Ascending aorta (tissue), 2 donors: ENCODE measurements around the gene IGLL5. TPM values are rescaled to one million over a fixed set of nuclear protein-coding genes. Genes with fewer than 3 reads are reported as not detected.

Experiments
- DNase-seq, 2 donors: peaks; one replicate each; pipeline ENCODE4 v3.0.0-alpha.2; 2019; ENCODE audit warnings: low spot score in 2 of 2
- H3K27ac ChIP-seq, 2 donors: fragments of 200-600 bp; sonication (generic); one replicate each; pipeline ENCODE4 v1.5.1; 2016 to 2017; ENCODE audit warnings: mild to moderate bottlenecking in 1 of 2
- H3K27me3 ChIP-seq: fragments of 200-600 bp; sonication (generic); one replicate; pipeline ENCODE4 v1.5.1; 2017
- H3K36me3 ChIP-seq, 2 donors: fragments of 200-600 bp; sonication (generic); one replicate each; pipeline ENCODE4 v1.5.1; 2016
- H3K4me1 ChIP-seq, 2 donors: fragments of 200-600 bp; sonication (generic); one replicate each; pipeline ENCODE4 v1.5.1; 2016 to 2017; ENCODE audit warnings: mild to moderate bottlenecking in 1 of 2
- H3K4me3 ChIP-seq, 2 donors: fragments of 200-600 bp; sonication (generic); one replicate each; pipeline ENCODE4 v1.5.1; 2016 to 2017; ENCODE audit warnings: mild to moderate bottlenecking in 1 of 2
- H3K9me3 ChIP-seq, 2 donors: fragments of 200-600 bp; sonication (generic); one replicate each; pipeline ENCODE4 v1.5.1; 2016
- CTCF ChIP-seq, 3 experiments: fragments of 200-600 bp in 2 of 3; fragments of 450-650 bp in 1 of 3; sonication (generic) in 2 of 3; IDR thresholded peaks; one replicate each; pipeline ENCODE4 v1.5.1; 2016 to 2019; ENCODE audit warnings: antibody characterized with exemption in 3 of 3, mild to moderate bottlenecking in 1 of 3, moderate library complexity in 1 of 3
- intact Hi-C: fragments of 100-400 bp; cut with DNase I; formaldehyde crosslinking; loops from one replicate; pipeline ENCODE4 v1.15.1; 2023
- total RNA-seq: library from RNA; depleted of rRNA; stranded (reverse); fragments of >200 nt; gene quantifications from one replicate; pipeline ENCODE4 v1.1.0, GENCODE V29; 2016

Gene IGLL5
- total RNA-seq, 1 donor from 2014 or later, result 2.3 TPM

- no peak for DNase-seq
- no peak overlapping the region for H3K4me3 ChIP-seq
- no peaks in the 10 kb centered on the region for H3K9me3 ChIP-seq
- no peaks in the 10 kb centered on the region for H3K4me1 ChIP-seq
- no peak for TF ChIP-seq CTCF (IDR thresholded peaks at IDR 0.05)
- no peak overlapping the region for H3K27ac ChIP-seq
- no peaks in the 10 kb centered on the region for H3K27me3 ChIP-seq
- intact Hi-C loops, result no loop called here
- no peaks in the 10 kb centered on the region for H3K36me3 ChIP-seq
Measured at GRCh38 chr22:22892096-22893052, 4.8 kb downstream of the IGLL5 start.

- intact Hi-C loops, result no loop called here
- no peak for DNase-seq
- no peaks in the 10 kb centered on the region for H3K36me3 ChIP-seq
Measured at GRCh38 chr22:22893077-22893805, 5.6 kb downstream of the IGLL5 start.

GRCh38 chr22:22893891-22894739 is 6.5 kb downstream of the IGLL5 start:
- intact Hi-C loops, result no loop called here
- Histone ChIP-seq H3K27ac (no peak overlapping the region), H3K27me3 (no peaks in the 10 kb centered on the region), H3K4me1 (no peaks in the 10 kb centered on the region), H3K4me3 (no peak overlapping the region), H3K36me3 (no peaks in the 10 kb centered on the region), H3K9me3 (no peaks in the 10 kb centered on the region)
- TF ChIP-seq CTCF (IDR thresholded peaks at IDR 0.05), result no peak
- DNase-seq, result no peak

More at GRCh38 chr22:22893077-22893805, 5.6 kb downstream of the IGLL5 start:
- H3K4me3 ChIP-seq, result no peak overlapping the region
- H3K9me3 ChIP-seq, result no peaks in the 10 kb centered on the region
- no peaks in the 10 kb centered on the region for H3K4me1 ChIP-seq
- no peaks in the 10 kb centered on the region for H3K27me3 ChIP-seq
- no peak overlapping the region for H3K27ac ChIP-seq
- TF ChIP-seq CTCF (IDR thresholded peaks at IDR 0.05), result no peak

- no peak overlapping the region for H3K27ac ChIP-seq
- TF ChIP-seq CTCF (IDR thresholded peaks at IDR 0.05), result no peak
- no peaks in the 10 kb centered on the region for H3K4me1 ChIP-seq
- H3K9me3 ChIP-seq, result no peaks in the 10 kb centered on the region
- no peak for DNase-seq
- intact Hi-C loops, result no loop called here
- no peak overlapping the region for H3K4me3 ChIP-seq
- H3K27me3 ChIP-seq, result no peaks in the 10 kb centered on the region
- no peaks in the 10 kb centered on the region for H3K36me3 ChIP-seq
Measured at GRCh38 chr22:22894740-22895731, 7.4 kb downstream of the IGLL5 start.
